ENCODE measurements around the gene SUPT3H.

DNA sequence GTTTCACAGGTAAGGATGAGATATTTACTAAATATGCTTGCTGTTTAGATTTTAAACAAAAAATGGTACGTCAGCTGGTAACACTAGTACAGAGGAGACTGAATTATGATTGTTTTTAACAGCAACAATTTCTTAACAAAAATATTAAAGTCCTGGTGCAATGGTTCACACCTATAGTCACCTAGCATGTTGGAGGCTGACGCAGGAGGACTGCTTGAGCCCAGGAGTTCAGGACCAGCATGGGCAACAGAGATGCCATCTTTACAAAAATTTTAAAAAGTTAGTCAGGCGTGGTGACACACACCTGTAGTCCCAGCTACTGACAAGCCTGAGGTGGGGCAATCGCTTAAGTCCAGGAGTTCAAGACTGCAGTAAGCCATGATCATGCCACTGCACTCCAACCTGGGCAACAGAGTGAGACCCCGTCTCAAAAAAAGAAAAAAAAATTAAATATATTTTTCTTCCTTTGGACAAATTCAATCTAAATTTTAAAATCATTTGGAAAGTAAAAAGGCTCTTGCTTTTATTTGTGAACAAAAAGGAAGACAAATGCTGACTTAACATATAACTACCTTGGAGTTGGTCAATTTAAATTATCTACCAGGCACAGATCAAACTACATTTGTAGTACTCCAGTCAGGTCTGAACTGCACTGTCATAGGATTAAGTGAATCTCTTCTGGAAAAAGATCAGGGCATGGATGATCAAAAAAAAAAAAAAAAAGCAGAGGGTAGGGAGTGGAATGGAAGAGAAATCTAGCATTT lies 87.8 kb downstream of the SUPT3H start:
- TF ChIP-seq EZH2 (IDR thresholded peaks at IDR 0.05; ENCODE audit: borderline replicate concordance, insufficient read depth, low read depth, low read length, poor library complexity, severe bottlenecking): no peak
- TF ChIP-seq, protein P1, sequence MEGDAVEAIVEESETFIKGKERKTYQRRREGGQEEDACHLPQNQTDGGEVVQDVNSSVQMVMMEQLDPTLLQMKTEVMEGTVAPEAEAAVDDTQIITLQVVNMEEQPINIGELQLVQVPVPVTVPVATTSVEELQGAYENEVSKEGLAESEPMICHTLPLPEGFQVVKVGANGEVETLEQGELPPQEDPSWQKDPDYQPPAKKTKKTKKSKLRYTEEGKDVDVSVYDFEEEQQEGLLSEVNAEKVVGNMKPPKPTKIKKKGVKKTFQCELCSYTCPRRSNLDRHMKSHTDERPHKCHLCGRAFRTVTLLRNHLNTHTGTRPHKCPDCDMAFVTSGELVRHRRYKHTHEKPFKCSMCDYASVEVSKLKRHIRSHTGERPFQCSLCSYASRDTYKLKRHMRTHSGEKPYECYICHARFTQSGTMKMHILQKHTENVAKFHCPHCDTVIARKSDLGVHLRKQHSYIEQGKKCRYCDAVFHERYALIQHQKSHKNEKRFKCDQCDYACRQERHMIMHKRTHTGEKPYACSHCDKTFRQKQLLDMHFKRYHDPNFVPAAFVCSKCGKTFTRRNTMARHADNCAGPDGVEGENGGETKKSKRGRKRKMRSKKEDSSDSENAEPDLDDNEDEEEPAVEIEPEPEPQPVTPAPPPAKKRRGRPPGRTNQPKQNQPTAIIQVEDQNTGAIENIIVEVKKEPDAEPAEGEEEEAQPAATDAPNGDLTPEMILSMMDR (IDR thresholded peaks at IDR 0.05): no peak

Data from B cell (primary cell).